22Rv1 (cell line): ENCODE data around the gene NCKAP5.

ENCODE experiments used
- CTCF ChIP-seq: fragments of 450-650 bp; IDR thresholded peaks from 2 replicates; pipeline ENCODE4 v1.5.1; 2017; ENCODE audit warnings: mild to moderate bottlenecking
- ZFX ChIP-seq: fragments of 450-650 bp; IDR thresholded peaks from 2 replicates; pipeline ENCODE4 v1.6.1; 2017; ENCODE audit warnings: antibody characterized with exemption, borderline replicate concordance

GRCh38 chr2:132824716-132825115 is 743.5 kb downstream of the NCKAP5 start:
- TF ChIP-seq CTCF (no peak), ZFX (no peak)
